Measurements from ENCODE around the gene PSKH1.
A peak's percentile ranks its signal among the peaks of the same experiment; 100 is the strongest.
"Not testable (repeated sequence)": the region's sequence is repeated elsewhere in the genome, so short reads cannot be mapped to it uniquely, and the experiment has no call there.

The PSKH1 gene

GRCh38 chr16:67927131-67927941 lies 34.3 kb downstream of the PSKH1 start:
- DNase-seq = peak; percentile 26

- no peak for DNase-seq
Measured at GRCh38 chr16:67928147-67928546, 35.1 kb downstream of the PSKH1 start.

- DNase-seq = peak; percentile 73
Measured at GRCh38 chr16:67928561-67929364, 35.7 kb downstream of the PSKH1 start.

GRCh38 chr16:67930191-67930590 lies 37.1 kb downstream of the PSKH1 start:
- no peak for DNase-seq

GRCh38 chr16:67930678-67931211 lies 37.7 kb downstream of the PSKH1 start:
- no peak for DNase-seq

GRCh38 chr16:67931712-67932461 lies 38.8 kb downstream of the PSKH1 start, which contains the start of gene CTRL:
Gene CTRL, minus strand, starts transcription at chr16:67931862. Its CDS starts 10 bp downstream, at chr16:67931852.
- DNase-seq = no peak

- no peak for DNase-seq
Measured at GRCh38 chr16:67932462-67932840, 39.4 kb downstream of the PSKH1 start.

- no peak for DNase-seq
Measured at GRCh38 chr16:67933805-67934204, 40.8 kb downstream of the PSKH1 start.

GRCh38 chr16:67934306-67935100 lies 41.4 kb downstream of the PSKH1 start:
- DNase-seq = peak; percentile 31

GRCh38 chr16:67935101-67935401 lies 42.0 kb downstream of the PSKH1 start:
- DNase-seq = peak; percentile 33

- peak; percentile 97 for DNase-seq
Measured at GRCh38 chr16:67935402-67936123, 42.5 kb downstream of the PSKH1 start.

- DNase-seq = peak; percentile 36
Measured at GRCh38 chr16:67936124-67936879, 43.2 kb downstream of the PSKH1 start, which contains the start of gene PSMB10. Gene PSMB10, minus strand, starts transcription at chr16:67936850. Its CDS starts 101 bp downstream, at chr16:67936749.

- DNase-seq = no peak
Measured at GRCh38 chr16:67936880-67937605, 44.0 kb downstream of the PSKH1 start.

GRCh38 chr16:67937713-67938112 lies 44.7 kb downstream of the PSKH1 start:
- not testable (repeated sequence) for DNase-seq

- no peak for DNase-seq
Measured at GRCh38 chr16:67939507-67940445, 46.7 kb downstream of the PSKH1 start.

- DNase-seq = no peak
Measured at GRCh38 chr16:67940446-67941089, 47.5 kb downstream of the PSKH1 start.

- no peak for DNase-seq
Measured at GRCh38 chr16:67941469-67942199, 48.6 kb downstream of the PSKH1 start.

- no peak for DNase-seq
Measured at GRCh38 chr16:67942200-67942509, 49.1 kb downstream of the PSKH1 start.
